GM23248 (cell line): ENCODE data around the gene PPDPF.

Experiments
- EZH2 ChIP-seq: fragments of 200-600 bp; sonication (generic); IDR thresholded peaks from 2 replicates; pipeline ENCODE4 v1.6.1; 2018; ENCODE audit warnings: antibody characterized with exemption, mild to moderate bottlenecking; ENCODE audit not compliant: insufficient read depth, poor library complexity, severe bottlenecking
- EZH2phosphoT487 ChIP-seq: fragments of 200-600 bp; sonication (generic); IDR thresholded peaks from 2 replicates; pipeline ENCODE4 v1.6.1; 2018; ENCODE audit warnings: antibody characterized with exemption, moderate library complexity, mild to moderate bottlenecking, low read depth; ENCODE audit not compliant: insufficient read depth

DNA sequence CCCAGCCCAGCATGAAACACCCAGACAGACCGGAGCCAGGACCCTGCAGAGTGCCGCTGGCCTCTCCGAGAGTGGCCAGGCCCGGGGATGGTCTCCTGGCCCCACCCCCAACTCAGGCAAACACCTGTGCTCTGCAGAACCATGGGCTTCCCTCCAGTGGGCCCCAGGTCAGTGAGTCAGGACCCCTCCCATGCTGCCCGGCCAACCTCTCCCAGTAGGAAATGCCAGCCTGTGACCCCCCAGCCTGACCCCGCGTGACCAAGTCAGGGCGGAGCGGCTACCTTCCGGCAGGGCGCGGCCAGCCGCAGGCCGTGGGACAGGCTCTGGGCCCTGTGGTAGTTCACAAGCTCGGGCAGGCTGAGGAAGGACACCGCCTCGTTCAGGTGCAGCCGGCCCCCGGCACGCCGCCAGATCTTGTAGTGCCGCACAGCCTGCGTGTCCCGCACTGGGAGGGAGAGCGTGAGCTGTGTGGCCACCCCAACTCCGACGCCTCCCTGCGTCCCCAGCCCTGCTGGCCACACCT is 13.4 kb downstream of the PPDPF start:
- TF ChIP-seq EZH2, result no peak
- TF ChIP-seq EZH2phosphoT487, result no peak
